ENCODE data around the gene LYST. TPM values are rescaled to one million over a fixed set of nuclear protein-coding genes. Genes with fewer than 3 reads are reported as not detected.
"Not testable (repeated sequence)": the region's sequence is repeated elsewhere in the genome, so short reads cannot be mapped to it uniquely, and the experiment has no call there.

The LYST gene
- total RNA-seq, 1 experiment from 2014 or later = 10.9 TPM

- DNase-seq (ENCODE audit: low read depth) = no peak
Observed at GRCh38 chr1:235858766-235859165, 7.9 kb downstream of the LYST start.

GRCh38 chr1:235857756-235858155 lies 8.9 kb downstream of the LYST start:
- DNase-seq (ENCODE audit: low read depth) = no peak

DNA sequence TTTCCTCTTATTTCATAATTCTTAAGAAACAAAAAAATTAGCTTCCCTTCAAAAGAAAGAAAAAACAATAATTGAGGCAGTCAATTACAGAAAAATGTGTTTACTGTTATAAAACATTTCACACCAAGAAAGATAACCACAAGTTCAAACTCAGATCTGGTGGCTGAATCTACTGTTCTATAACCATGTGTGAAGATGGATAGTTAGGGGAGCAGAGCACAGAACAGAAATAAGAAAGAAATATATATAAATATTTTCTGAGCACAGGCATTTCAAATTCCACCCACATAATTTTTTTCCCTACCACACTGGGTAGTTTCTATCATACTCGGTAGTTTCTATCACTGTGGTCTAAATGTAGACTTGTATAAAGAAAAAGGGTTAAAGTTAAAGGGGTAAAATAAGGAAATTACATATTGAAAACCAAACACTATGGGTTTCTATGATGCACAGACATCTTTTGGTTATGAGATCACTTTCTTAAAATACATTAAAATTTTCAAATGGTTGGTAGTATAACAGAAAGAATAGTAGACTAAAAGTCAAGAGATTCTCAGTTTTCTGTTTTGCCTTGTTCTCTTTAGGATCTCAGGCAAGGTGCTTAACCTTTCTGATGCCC lies 10.8 kb downstream of the LYST start:
- no peak for DNase-seq (ENCODE audit: low read depth)

GRCh38 chr1:235854347-235854746 lies 12.4 kb downstream of the LYST start:
- DNase-seq (ENCODE audit: low read depth) = no peak

GRCh38 chr1:235853653-235854052 lies 13.1 kb downstream of the LYST start:
- no peak for DNase-seq (ENCODE audit: low read depth)

GRCh38 chr1:235852887-235853286 lies 13.8 kb downstream of the LYST start:
- DNase-seq (ENCODE audit: low read depth) = no peak

DNA sequence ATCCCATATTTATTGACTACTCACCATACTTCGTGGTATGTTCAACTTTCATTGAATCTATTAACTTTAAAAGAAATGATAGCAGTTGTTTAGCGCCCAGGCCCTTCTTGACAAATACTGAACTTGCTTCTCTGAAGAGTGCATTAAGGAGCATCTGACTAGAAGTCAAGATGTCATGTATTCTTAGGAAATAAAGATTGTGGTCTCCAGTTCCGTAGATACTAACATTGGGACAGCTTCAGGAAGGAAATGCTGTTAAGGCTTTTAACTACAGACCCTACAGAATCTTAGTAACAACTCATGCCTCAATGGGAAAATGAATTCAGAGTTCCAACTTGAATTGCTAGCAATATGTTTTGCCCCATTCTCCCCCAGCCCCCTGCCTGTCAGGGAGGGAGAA lies 14.8 kb downstream of the LYST start:
- no peak for DNase-seq (ENCODE audit: low read depth)

- not testable (repeated sequence) for DNase-seq (ENCODE audit: low read depth)
Observed at GRCh38 chr1:235848251-235848650, 18.5 kb downstream of the LYST start.

DNA sequence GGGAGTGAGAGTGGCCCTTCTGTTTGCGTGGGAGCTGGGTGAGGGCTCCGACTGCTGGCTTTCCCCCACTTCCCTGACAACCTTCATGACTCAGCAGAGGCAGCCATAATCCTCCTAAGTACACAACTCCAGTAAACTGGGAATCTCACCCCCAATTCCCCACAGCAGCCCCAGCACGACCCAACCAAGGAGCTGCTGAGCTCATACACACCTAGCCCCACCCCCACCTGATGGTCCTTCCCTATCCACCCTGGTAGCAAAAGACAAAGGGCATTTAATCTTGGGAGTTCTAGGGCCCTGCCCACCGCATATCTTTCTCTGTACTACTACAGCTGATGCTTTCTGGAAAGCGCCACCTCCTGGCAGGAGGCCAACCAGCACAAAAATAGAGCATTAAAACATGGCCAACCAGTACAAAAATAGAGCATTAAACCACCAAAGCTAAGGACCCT lies 21.0 kb downstream of the LYST start:
- not testable (repeated sequence) for DNase-seq (ENCODE audit: low read depth)

- no peak for DNase-seq (ENCODE audit: low read depth)
Observed at GRCh38 chr1:235844776-235845175, 21.9 kb downstream of the LYST start.

DNA sequence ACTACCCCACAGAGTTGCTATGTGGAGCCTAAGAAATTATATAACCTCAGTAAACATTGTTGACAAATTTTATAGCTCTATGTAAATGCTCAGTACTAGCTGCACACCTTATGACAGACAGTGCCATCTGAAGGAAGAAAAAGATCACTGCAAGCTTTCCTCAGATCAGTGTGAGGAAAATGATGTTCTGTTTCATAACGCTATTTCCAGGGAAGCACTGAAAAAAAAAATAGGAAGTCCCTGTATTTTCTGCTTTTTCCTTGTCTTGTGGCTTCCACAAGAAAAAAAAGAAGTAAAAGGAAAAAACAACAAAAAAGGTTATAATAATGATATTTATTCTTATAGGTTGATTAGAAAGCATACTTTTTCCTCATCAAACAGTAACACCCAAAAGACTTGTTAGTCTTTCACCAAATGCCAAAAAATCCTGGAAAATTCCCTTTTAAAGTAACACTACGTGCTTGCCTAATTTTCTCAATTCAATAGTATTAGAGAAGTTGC lies 23.2 kb downstream of the LYST start:
- DNase-seq (ENCODE audit: low read depth) = no peak

- no peak for DNase-seq (ENCODE audit: low read depth)
Observed at GRCh38 chr1:235841938-235842545, 24.7 kb downstream of the LYST start.

DNA sequence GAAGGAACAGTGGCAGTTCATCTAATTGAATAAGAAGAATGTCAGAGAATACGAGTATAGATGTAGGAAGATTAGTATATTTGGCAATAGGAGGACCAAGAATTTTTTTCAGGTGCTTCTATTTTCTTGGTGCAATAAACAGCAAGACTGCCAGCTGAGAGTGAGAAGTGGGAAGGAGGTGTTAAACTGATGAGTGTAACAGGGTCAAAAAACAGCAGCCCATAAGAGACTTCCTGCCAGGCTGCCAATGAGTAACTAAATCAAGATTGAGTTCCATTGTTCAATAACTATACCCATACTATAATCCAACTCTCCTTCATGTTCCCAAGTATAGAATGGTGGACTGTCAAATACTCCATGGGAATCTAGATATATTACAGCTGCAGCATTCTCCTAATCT lies 28.7 kb downstream of the LYST start:
- no peak for DNase-seq (ENCODE audit: low read depth)

DNA sequence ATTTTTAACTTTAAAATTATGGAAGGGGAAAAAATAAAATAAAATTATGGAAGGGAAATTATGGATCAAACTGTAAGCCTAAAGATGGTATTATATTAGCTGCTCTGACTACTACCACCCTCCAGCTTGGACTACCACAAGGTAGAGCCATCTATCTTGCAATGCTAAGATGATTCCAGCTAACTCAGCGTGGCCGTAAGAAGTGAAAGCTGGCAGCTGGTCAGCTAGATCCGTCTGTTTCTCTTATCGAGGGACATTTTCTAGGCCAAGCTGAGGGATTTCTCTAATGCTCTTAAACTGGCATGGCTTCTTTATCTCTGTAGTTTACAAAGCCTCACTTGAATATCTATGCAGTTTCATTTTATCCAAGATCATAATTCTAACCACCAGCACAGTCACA lies 31.5 kb downstream of the LYST start:
- peak; percentile 31 for DNase-seq (ENCODE audit: low read depth)

DNA sequence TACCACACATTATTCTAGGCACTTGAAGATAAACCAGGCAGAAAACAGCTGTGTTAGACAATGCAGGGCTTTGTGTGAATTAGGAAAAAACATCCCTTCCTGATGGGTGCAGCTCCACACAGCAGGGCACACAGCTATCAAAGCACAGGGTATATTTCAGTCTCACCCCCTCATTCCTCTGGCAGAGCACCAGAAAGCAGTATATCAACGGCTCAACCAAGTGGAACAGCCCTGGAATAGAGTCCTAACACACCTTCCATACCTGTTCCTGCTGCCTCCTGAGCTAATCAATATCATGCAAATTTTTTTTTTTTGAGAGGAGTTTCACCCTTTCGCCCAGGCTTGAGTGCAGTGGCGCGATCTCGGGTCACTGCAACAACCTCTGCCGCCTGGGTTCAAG lies 32.1 kb downstream of the LYST start:
- DNase-seq (ENCODE audit: low read depth) = no peak

DNA sequence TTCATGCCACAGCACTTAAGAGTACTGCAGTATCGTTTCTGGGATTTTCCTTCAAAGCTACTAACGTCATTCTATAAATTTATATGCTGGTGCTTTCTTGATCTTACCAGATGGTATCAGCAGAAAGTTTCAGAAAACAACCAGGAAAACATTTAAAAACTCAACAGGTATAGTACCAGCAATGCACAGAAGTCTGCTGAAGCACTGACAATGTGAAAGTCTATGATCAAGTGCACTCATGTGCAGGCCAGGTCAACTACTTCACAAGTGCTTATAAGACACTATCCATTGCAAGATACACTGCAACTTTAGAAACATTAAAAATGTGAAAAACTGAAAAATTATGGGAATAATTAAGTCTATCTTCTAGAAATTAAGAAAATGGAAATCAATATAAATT lies 34.7 kb downstream of the LYST start:
- DNase-seq (ENCODE audit: low read depth) = no peak

DNA sequence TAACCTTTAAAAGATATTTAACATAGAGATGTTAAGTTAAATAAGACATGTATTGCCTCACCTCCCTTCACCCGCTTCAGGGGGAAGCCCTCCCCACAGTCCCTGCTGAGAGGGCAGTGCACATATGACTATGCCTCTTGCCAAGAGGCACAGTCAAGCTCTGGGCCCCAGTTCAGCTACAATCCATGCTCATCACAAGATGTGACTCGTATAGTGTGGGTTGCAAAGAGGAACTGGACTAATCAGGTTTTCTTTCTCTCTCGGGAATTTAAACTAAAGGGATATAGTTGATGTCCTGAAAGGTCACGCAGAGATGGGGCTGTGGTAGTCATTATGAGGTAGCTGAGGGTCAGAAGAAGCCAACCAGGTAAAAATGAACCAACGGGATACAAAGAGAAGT lies 35.6 kb downstream of the LYST start:
- DNase-seq (ENCODE audit: low read depth) = peak; percentile 18

DNA sequence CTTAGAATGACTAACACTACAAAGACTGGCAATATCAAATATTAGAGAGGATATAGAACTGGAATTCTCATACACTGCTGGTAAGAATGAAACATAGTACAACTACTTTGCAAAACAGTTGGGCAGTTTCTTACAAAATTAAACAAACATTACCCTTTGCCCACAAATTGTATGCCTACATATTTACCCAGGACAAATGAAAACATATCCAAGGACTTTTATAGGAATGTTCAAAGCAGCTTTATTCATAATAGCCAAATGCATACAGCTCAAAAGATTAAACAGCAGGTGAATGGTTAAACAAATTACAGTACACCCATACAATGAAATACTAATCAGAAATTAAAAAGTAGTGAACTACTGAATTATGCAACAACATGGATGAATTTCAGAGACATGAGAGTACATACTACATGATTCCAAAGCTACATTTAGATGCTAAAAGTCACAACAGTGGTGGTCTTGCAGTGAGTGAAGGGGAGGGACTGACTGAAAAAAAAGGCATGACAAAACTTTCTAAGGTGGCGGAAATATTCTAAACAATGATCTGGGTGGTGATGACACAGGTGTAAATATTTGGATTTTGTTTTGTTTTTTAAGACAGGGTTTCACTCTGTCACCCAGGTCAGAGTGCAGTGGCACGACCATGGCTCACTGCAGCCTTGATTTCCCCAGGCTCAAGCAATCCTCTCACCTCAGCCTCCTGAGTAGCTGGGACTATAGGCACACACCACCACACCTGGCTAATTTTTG lies 40.4 kb downstream of the LYST start:
- no peak for DNase-seq (ENCODE audit: low read depth)

- DNase-seq (ENCODE audit: low read depth) = no peak
Observed at GRCh38 chr1:235825229-235825628, 41.5 kb downstream of the LYST start.

GRCh38 chr1:235823684-235824083 lies 43.0 kb downstream of the LYST start:
- no peak for DNase-seq (ENCODE audit: low read depth)

- no peak for DNase-seq (ENCODE audit: low read depth)
Observed at GRCh38 chr1:235822685-235823084, 44.0 kb downstream of the LYST start.

- DNase-seq (ENCODE audit: low read depth) = no peak
Observed at GRCh38 chr1:235821361-235821981, 45.2 kb downstream of the LYST start.
